ENCODE results near the gene CARS2. TPM values are rescaled to one million over a fixed set of nuclear protein-coding genes. Genes with fewer than 3 reads are reported as not detected.

CARS2 gene, protein sequence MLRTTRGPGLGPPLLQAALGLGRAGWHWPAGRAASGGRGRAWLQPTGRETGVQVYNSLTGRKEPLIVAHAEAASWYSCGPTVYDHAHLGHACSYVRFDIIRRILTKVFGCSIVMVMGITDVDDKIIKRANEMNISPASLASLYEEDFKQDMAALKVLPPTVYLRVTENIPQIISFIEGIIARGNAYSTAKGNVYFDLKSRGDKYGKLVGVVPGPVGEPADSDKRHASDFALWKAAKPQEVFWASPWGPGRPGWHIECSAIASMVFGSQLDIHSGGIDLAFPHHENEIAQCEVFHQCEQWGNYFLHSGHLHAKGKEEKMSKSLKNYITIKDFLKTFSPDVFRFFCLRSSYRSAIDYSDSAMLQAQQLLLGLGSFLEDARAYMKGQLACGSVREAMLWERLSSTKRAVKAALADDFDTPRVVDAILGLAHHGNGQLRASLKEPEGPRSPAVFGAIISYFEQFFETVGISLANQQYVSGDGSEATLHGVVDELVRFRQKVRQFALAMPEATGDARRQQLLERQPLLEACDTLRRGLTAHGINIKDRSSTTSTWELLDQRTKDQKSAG
- 38.4 and 51.6 TPM in 2 replicates for total RNA-seq

GRCh38 chr13:110705826-110706569, at the start of gene CARS2:
CARS2 (minus strand) TSS chr13:110706116; CDS start chr13:110706093, 23 bp downstream.

DNA sequence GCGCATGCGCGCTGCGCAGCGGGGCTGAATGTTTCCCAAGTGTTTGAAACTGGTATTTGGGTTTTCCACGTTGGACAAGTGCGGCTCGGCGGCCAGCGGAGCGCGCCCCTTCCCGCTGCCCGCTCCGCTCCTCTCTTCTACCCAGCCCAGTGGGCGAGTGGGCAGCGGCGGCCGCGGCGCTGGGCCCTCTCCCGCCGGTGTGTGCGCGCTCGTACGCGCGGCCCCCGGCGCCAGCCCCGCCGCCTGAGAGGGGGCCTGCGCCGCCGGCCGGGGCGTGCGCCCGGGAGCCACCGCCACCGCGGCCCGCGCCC, 7.7 kb upstream of the CARS2 start, which contains the start of gene ING1:
Gene ING1, plus strand, starts transcription at position 59 of the 311 bp plus-strand sequence. CDS start 450 bp downstream, outside the sequence.

GRCh38 chr13:110615322-110616102, 90.4 kb downstream of the CARS2 start, which contains the start of gene NAXD:
NAXD (plus strand) TSS chr13:110615545; CDS start chr13:110615602, 57 bp downstream.

Other genes starting within 250 kb of the CARS2 start
- gene RAB20, start 144.4 kb downstream of the CARS2 start, total RNA-seq, result 9.1 and 11.1 TPM in 2 replicates
- 13.6 and 14.3 TPM in 2 replicates for gene NAXD, start 90.6 kb downstream of the CARS2 start, total RNA-seq
- 8.7 and 15.4 TPM in 2 replicates for gene ING1, start 7.6 kb upstream of the CARS2 start, total RNA-seq
- gene ANKRD10, start 209.0 kb upstream of the CARS2 start, total RNA-seq, result 17.8 and 22.3 TPM in 2 replicates